Embryonic facial prominence (tissue), 1 donor: ENCODE data around the gene CRIP2.

Experiments
- DNase-seq: peaks from one replicate; pipeline ENCODE4 v3.0.0-alpha.2; 2016; ENCODE audit errors: extremely low spot score

Gene CRIP2

DNA sequence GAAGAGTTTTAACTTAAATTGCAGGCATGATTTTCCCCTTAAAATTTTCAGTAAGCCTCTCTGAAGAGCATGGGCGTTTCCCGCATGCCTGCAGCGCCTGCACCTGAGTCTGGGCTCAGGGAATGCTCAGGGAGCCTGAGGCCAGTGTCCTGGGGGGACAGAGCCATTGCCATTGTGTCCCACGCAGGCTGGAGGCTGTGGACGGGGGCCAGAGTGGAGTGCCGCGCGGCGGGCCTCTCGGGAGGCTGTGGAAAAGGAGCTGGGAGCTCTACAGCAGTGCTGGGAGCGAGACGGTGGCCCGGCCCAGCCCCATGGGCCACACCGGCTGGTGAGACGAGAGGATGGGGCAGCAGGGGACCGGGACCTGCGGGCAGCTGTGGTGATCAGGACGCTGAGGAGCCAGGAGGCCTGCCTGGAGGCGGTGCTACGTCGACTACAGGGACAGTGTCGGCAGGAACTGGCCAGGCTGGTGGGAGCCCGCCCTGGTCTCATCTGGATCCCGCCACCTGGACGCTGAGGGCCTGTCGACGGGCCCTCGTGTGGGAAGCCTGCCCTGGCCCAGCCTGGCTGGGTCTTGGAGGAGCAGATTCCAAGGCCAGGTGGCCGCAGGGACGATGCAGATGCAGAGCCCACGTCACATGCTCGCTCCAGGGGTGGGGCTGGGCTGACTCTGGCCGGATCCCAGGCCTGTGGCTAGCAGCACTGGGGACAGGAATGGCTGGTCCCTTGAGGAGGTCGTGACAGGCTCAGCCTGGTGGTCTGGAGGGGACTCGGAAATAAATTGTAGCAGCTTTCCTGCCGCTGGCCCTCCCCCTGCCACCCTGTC, 24.0 kb downstream of the CRIP2 start:
- DNase-seq: no peak

GRCh38 chr14:105499256-105500035, 24.8 kb downstream of the CRIP2 start:
- DNase-seq: no peak

- no peak for DNase-seq
Measured at GRCh38 chr14:105500036-105500725, 25.6 kb downstream of the CRIP2 start.

DNA sequence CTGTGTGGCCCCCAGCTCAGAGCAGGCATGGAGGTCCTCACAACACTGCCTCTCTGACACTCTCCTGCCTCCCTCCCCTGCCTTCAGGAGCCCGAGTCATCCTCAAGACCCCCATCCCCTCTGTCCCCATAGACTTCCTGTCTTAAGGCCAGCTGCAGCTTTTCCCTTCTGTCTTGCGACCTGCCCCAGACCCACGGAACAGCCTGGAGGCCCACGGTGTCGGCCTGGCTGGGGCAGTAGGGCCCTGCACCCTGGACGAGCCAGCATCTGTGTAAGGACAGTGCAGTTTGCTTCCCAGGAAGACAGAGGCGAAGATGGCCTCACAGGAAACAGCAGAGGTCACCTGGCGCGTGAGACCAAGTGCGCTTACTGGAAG, 26.1 kb downstream of the CRIP2 start:
- no peak for DNase-seq

DNA sequence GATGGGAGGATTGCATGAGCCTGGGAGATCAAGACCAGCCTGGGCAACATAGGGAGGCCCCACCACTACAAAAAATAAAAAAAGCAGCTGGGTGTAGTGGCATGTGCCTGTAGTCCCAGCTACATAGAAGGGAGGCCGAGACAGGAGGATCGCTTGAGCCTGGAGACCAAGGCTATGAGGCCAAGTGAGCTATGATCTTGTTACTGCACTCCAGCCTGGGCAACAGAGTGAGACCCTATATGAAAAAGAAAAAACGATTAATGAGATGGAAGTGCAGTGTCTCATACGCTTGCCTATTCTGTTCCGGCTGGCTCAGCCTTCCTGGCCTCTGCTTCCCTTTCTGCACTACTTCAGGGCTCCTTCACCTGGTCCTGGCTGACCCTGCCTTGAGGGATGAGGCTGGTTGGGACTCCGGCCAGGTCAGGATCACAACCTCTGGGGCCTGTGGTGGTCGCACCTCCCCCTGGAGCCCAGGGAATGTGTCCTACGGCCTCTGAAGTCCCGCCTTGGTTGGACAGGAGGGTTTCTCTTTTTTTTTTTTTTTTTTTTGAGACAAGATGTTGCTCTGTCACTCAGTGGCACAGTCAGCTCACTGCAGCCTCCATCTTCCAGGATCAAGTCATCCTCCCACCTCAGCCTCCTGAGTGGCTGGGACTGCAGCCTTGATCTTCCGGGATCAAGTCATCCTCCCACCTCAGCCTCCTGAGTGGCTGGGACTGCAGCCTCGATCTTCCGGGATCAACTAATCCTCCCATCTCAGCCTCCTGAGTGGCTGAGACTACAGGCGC, 27.1 kb downstream of the CRIP2 start:
- no peak for DNase-seq

DNA sequence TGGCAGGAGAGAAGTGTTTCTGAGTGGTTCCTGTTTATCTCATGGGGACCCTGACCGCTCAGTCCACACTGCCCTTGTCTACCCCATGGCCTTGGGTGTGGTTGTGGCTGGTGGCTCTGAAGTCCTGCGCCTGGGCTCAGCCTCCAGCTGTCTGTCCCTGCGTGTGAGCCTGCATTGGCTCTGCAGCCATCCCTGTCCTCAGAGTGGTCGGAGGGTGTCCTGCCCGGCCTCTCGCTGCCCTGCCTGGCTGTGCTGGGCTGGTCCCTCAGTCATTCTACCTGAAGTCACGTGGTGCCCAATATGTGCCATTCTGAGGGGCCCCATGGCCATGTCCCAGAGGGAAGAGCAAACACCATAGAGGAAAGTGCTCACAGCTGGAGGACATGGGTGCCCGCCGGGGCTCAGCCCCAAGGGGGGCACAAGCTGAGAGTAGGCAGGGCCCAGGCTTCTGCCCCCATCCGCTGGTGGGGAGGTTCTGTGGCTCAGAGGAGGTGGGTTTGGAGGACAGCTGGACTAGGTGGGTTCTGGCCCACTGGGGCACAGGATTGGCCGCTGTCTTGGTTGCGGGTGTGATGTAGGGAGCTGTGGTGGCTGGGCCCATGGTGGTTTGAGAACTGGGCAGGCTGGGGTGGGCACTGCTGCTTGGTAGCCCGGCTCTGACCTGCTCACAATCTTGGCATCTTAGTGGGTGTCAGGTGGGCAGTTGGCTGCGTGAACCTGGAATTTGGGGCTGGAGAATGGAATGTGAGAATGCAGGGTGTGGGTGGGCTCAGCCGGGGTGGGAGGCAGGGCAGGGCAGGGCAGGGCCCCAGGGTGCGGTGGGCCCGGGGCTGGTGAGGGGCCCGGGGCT, 28.1 kb downstream of the CRIP2 start:
- no peak for DNase-seq

DNA sequence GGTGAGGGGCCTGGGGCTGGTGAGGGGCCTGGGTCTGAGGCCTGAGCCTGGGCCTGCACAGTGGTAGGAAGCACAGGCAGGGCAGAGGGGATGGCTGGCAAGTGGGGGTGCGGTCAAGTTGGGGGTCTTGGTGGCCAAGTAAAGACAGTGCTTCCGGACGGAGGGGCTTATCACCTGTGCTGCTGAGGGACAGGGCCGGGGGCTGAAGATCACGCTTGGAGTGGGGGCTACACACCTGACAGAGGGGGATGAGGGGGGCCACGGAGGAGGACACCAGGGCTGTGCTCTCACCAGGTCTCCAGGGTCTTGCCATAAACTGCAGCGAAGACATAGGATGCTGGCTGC, 28.6 kb downstream of the CRIP2 start:
- DNase-seq: no peak

DNA sequence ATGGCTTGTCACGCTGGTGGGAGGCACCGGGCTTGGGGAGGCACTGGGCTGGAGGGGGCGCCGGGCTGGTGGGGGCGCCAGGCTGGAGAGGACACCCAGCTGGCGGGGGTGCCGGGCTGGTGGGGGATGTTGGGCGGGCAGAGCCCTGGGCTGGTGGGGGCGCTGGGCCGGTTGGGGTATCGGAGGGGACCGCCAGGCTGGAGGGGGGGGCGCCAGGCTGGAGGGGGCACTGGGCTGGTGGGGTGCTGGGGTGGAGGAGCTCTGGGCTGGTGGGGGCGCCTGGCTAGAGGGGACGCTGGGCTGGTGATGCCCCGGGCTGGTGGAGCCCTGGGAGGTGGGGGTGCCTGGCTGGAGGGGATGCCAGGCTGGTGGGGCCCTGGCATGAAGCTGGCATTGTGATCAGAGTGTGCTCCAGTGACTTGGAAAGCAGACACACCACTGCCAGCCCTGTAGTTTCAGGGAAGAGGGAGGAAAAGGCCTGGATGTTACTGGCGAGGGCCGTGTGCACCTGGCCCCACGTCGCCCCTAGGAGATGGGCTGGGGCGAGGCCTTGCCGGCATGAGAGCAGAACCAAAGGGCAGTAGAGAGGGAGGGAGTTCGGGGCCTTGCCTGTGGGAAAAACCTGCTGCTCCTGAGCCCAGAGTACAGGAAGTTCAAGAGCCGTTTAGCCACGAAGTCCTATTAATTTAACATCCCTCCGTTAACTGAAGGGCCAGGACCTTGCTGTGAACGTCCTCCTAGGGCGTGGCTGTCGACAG, 29.5 kb downstream of the CRIP2 start:
- DNase-seq: no peak

DNA sequence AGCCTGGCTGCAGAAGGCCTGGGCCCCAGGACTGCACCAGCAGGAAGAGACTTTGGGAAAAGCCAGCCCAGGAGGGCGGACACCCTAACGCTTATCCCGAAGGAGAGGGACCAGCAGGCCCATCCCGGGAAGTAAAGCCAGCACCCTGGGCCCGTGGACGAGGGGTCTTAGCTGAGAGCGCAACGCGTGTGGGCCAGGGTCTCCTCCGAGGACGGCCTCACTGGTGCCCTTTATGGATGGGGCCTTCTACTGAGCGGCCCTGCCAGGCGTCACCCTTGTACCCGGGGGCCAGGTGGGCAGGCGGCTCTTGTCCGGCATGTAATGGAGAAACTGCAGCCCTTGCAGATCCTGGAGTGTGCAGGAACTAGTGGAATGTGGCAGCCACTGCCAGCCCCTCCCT, 30.5 kb downstream of the CRIP2 start:
- no peak for DNase-seq

DNA sequence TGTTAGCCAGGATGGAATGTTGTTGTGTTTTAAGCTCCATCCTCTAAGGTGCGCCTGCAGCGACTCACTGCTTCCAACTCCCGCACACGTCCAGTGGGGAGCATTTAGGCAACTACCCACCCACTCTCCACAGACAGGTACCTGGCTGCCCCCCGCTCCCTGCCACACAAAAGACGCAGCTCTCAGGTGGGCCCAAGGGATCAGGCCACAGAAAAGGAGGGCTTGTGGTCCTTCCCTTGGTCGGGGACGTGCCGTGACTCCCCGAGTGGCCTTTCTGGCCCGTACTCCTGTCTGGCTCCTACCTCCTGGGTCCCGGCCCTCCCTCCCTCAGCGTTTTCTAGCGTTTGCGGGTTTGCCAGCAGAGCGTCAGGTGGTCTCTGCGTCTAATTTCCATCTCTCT, 32.6 kb downstream of the CRIP2 start:
- no peak for DNase-seq

GRCh38 chr14:105508069-105508468, 33.4 kb downstream of the CRIP2 start:
- no peak for DNase-seq

- no peak for DNase-seq
Measured at GRCh38 chr14:105508601-105509000, 34.0 kb downstream of the CRIP2 start.

DNA sequence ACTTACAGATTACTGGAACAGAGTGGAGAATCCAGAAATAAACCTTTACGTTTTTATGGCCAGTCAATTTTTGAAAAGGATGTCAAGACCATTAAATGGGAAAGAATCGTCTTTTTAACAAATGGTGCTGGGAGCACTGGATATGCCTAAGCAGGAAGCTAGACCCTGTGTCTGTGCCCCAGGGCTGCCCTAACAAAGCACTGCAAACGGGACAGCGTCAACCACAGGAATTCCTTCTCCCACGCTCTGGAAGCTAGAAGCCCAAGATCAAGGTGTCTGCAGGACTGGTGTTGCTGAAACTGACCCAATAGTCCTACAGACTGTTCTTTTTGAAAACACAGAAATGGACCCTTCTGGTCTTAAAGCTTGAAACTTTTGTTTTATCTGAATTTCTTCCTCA, 42.5 kb downstream of the CRIP2 start:
- DNase-seq: no peak

GRCh38 chr14:105519946-105520698, 45.5 kb downstream of the CRIP2 start:
- no peak for DNase-seq

- no peak for DNase-seq
Measured at GRCh38 chr14:105525326-105525725, 50.7 kb downstream of the CRIP2 start.

GRCh38 chr14:105525861-105526775, 51.5 kb downstream of the CRIP2 start, which contains the start of gene TMEM121:
Gene TMEM121 (plus strand): TSS chr14:105526583. CDS start chr14:105528835, 2,252 bp downstream.
- DNase-seq: no peak

DNA sequence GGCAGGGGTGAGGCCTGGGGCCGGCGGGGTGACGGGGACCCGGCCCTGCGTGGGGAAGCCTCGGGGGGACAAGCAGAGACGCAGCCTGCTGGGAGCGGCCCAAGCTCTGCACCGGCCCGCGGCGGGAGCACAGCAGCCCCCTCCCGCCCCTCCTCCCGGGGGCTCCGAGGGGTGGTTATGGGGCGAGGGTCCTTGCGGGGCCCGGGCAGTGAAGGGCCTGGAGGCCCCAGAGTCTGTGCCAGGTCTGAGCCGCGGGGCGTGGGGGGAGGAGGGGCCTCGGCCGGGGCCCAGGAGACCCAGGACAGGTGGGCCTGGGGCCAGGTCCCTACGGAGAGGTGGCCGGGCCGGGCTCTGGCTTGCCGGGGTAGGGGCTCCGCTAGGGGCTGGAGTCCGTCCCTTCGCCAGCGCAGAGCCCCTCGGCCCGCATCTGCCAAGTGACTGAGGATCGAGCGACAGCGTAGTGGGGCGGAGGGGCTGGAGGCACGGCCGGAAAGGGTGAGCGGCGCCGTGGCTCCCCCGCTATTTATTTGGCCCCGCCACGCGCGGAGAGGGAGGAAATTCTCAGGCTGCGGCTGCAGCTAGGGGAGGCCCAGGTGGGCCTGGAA, 52.3 kb downstream of the CRIP2 start:
- no peak for DNase-seq

DNA sequence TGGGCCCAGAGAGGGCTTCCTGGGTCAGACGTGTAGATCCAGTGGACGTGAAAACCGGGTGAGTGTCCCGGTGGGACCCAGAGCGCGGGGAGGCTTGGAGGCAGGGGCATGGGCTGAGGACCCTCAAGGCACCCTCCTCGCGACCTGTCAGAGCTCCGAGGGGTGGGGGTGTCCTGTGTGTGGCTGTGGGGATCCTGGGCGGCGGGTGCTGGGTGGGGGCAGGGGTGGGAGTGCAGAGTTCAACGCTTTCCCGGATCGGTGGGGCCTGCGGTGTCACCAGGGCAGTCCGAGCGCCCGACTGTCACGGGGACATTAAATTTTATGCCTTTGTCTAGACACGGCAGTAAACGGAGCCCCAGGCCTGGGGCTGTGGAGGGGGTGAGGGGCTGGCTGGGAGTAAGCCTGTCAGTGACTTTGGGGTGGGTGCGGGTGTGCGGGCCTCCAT, 52.8 kb downstream of the CRIP2 start:
- no peak for DNase-seq
